HFFc6 (cell line): ENCODE results near the gene FAH. TPM values are rescaled to one million over a fixed set of nuclear protein-coding genes. Genes with fewer than 3 reads are reported as not detected.

Experiments used
- DNase-seq: peaks from one replicate; pipeline ENCODE4 v3.0.0-alpha.2; 2018
- H3K27ac Mint-ChIP-seq: 2 replicates; pipeline ENCODE4 v1.8.0; 2020; ENCODE audit warnings: mild to moderate bottlenecking, mixed read lengths
- H3K27me3 Mint-ChIP-seq: 2 replicates; pipeline ENCODE4 v1.8.0; 2021; ENCODE audit warnings: mild to moderate bottlenecking, moderate library complexity, mixed read lengths; ENCODE audit not compliant: insufficient read depth
- H3K36me3 Mint-ChIP-seq: 2 replicates; pipeline ENCODE4 v1.8.0; 2021; ENCODE audit warnings: low read depth, mixed read lengths
- H3K4me1 Mint-ChIP-seq: 2 replicates; pipeline ENCODE4 v1.8.0; 2020; ENCODE audit warnings: low read depth, mixed read lengths
- H3K4me3 Mint-ChIP-seq: 2 replicates; pipeline ENCODE4 v1.8.0; 2020; ENCODE audit warnings: mild to moderate bottlenecking, moderate library complexity, mixed read lengths
- H3K9me3 Mint-ChIP-seq: 2 replicates; pipeline ENCODE4 v1.8.0; 2020; ENCODE audit warnings: mild to moderate bottlenecking, mixed read lengths
- CTCF ChIP-seq: fragments of 200-600 bp; sonication (generic); IDR thresholded peaks from 2 replicates; pipeline ENCODE4 v1.5.0; 2021; ENCODE audit warnings: antibody characterized with exemption, mild to moderate bottlenecking
- total RNA-seq, 6 experiments: library from RNA; stranded (reverse); fragmentation: NEBNext Ultra II Directional; extraction: Animal tissue kit (Norgen Biotek cat#: 25700); gene quantifications; 2 replicates in 1 of 6; 3 replicates in 5 of 6; pipeline ENCODE4 v1.2.3, GENCODE V29; 2021

FAH gene
- total RNA-seq, 6 experiments from 2014 or later: 51.1 to 75.4 (median 61.1) TPM

GRCh38 chr15:80171787-80172186, 19.0 kb downstream of the FAH start:
- Mint-ChIP-seq H3K27ac (no peak overlapping the region), H3K4me3 (no peak overlapping the region), H3K9me3 (peaks cover 3% of the 10 kb centered on the region), H3K4me1 (peaks cover 39% of the 10 kb centered on the region), H3K27me3 (no peaks in the 10 kb centered on the region; the same call in 1 of the 2 replicates), H3K36me3 (peaks cover 22% of the 10 kb centered on the region)
- no peak for TF ChIP-seq CTCF
- DNase-seq: no peak

- Mint-ChIP-seq H3K4me3 (no peak overlapping the region), H3K27ac (no peak overlapping the region; the same call in 1 of the 2 replicates), H3K9me3 (peaks cover 9% of the 10 kb centered on the region), H3K27me3 (no peaks in the 10 kb centered on the region; the same call in 1 of the 2 replicates), H3K4me1 (peaks cover 45% of the 10 kb centered on the region), H3K36me3 (peaks cover 29% of the 10 kb centered on the region)
- DNase-seq: no peak
- TF ChIP-seq CTCF: no peak
Observed at GRCh38 chr15:80172401-80172800, 19.6 kb downstream of the FAH start.

GRCh38 chr15:80173022-80173759, 20.4 kb downstream of the FAH start:
- Mint-ChIP-seq H3K27me3 (no peaks in the 10 kb centered on the region; the same call in 1 of the 2 replicates), H3K27ac (peak overlapping the region; percentile 88), H3K4me3 (no peak overlapping the region), H3K36me3 (peaks cover 36% of the 10 kb centered on the region), H3K4me1 (peaks cover 53% of the 10 kb centered on the region), H3K9me3 (peaks cover 17% of the 10 kb centered on the region)
- peak; percentile 15 for DNase-seq
- TF ChIP-seq CTCF: peak; percentile 84

GRCh38 chr15:80174017-80174746, 21.4 kb downstream of the FAH start:
- DNase-seq: peak; percentile 82
- no peak for TF ChIP-seq CTCF
- H3K4me1 Mint-ChIP-seq: peaks cover 63% of the 10 kb centered on the region
- H3K4me3 Mint-ChIP-seq: 0 out of 2 replicates have a peak overlapping the region, but pooled peaks have one; percentile 21
- H3K9me3 Mint-ChIP-seq: peaks cover 24% of the 10 kb centered on the region
- peak overlapping the region; percentile 88 for H3K27ac Mint-ChIP-seq
- no peaks in the 10 kb centered on the region; the same call in 1 of the 2 replicates for H3K27me3 Mint-ChIP-seq
- H3K36me3 Mint-ChIP-seq: peaks cover 41% of the 10 kb centered on the region

GRCh38 chr15:80175436-80175835, 22.6 kb downstream of the FAH start:
- H3K4me3 Mint-ChIP-seq: no peak overlapping the region
- H3K36me3 Mint-ChIP-seq: peaks cover 44% of the 10 kb centered on the region
- peaks cover 25% of the 10 kb centered on the region for H3K9me3 Mint-ChIP-seq
- H3K4me1 Mint-ChIP-seq: peaks cover 74% of the 10 kb centered on the region
- peak overlapping the region; percentile 29; the same call in 1 of the 2 replicates for H3K27ac Mint-ChIP-seq
- DNase-seq: no peak
- H3K27me3 Mint-ChIP-seq: no peaks in the 10 kb centered on the region; the same call in 1 of the 2 replicates
- no peak for TF ChIP-seq CTCF
